Testis (tissue), 2 donors: ENCODE data around the gene NAMPT.

ENCODE experiments used
- CTCF ChIP-seq, 3 experiments: fragments of 450-650 bp in 2 of 3; fragments of 200-600 bp in 1 of 3; sonication (generic) in 1 of 3; IDR thresholded peaks; one replicate each; pipeline ENCODE4 v1.5.1; 2016 to 2019; ENCODE audit warnings: antibody characterized with exemption in 3 of 3, mild to moderate bottlenecking in 2 of 3, moderate library complexity in 1 of 3
- POLR2A ChIP-seq: fragments of 450-650 bp; IDR thresholded peaks from one replicate; pipeline ENCODE4 v1.6.1; 2017; ENCODE audit warnings: antibody characterized with exemption, mild to moderate bottlenecking, moderate library complexity

- TF ChIP-seq CTCF (IDR thresholded peaks at IDR 0.05) (no peak), POLR2A (no peak)
Observed at GRCh38 chr7:106216923-106217542, 67.8 kb downstream of the NAMPT start.
